MM.1S (cell line): ENCODE results near the gene DUSP1.

Experiments
- CTCF ChIP-seq: fragments of 300-600 bp; sonication (generic); IDR thresholded peaks from 2 replicates; pipeline ENCODE4 v1.5.1; 2016; ENCODE audit warnings: antibody characterized with exemption, low read length, mixed read lengths
- EZH2 ChIP-seq: fragments of 300-600 bp; sonication (generic); optimal IDR thresholded peaks from 2 replicates; pipeline ENCODE3; 2017; ENCODE audit warnings: low read depth, mild to moderate bottlenecking, antibody characterized with exemption, low read length, mixed read lengths
- EZH2phosphoT487 ChIP-seq: fragments of 300-600 bp; sonication (generic); IDR thresholded peaks from 2 replicates; pipeline ENCODE4 v1.6.1; 2018; ENCODE audit warnings: antibody characterized with exemption, low read length

GRCh38 chr5:172758077-172758833, 12.7 kb downstream of the DUSP1 start:
- TF ChIP-seq CTCF (no peak), EZH2 (no peak), EZH2phosphoT487 (no peak)
